ENCODE measurements around the gene C5orf47. TPM values are rescaled to one million over a fixed set of nuclear protein-coding genes. Genes with fewer than 3 reads are reported as not detected.

C5orf47 gene
- polyA plus RNA-seq, 2 of the 4 experiments (the other 2 are of a cell fraction) = 0.13 TPM; not detected in 1

- ChIA-PET POLR2A (interaction anchor here (0.6 to 1.7 kb wide), 10 partner anchors 10 to 347 kb away, joined by 3 to 12 read pairs (median 5); partner anchors contain the start of genes BOD1 and CPEB4), CTCF (interaction anchor here (0.7 to 3.2 kb wide), 9 partner anchors 9 to 345 kb away, joined by 3 to 19 read pairs (median 3); partner anchors contain the start of gene NSG2)
- Histone ChIP-seq H3K4me2 (peak overlapping the region; percentile 64), H3K9me3 (no peaks in the 10 kb centered on the region), H3K4me1 (peaks cover 23% of the 10 kb centered on the region), H3K4me3 (peak overlapping the region; percentile 23), H3K27ac (peak overlapping the region; percentile 72 to 81)
- DNase-seq (ENCODE audit: low read depth in 1 of 2, low spot score in 1 of 2) (peak; percentile 36 to 43), FAIRE-seq (no peak), ATAC-seq (peak; percentile 63 to 69)
- TF ChIP-seq ZNF302 (CRISPR knock-in tag; IDR thresholded peaks at IDR 0.05) = no peak
- no peak for TF ChIP-seq JUNB (IDR thresholded peaks at IDR 0.05)
- no peak for TF ChIP-seq MYC (IDR thresholded peaks at IDR 0.05; ENCODE audit: borderline replicate concordance, low read length)
- TF ChIP-seq RNF2 (IDR thresholded peaks at IDR 0.05; ENCODE audit: borderline replicate concordance, low read depth) = no peak
- no peak for TF ChIP-seq ZFP36 (IDR thresholded peaks at IDR 0.05; ENCODE audit: borderline replicate concordance, partially characterized antibody)
- TF ChIP-seq KDM1A (IDR thresholded peaks at IDR 0.05; ENCODE audit: low read depth) = no peak
- WGBS (ENCODE audit: missing lambda C conversion rate) = 26% methylated on average over 10 of the region's 10 CpGs
Observed at GRCh38 chr5:173963182-173963838, 25.7 kb upstream of the C5orf47 start.

- ATAC-seq = peak; percentile 69 to 78
- Histone ChIP-seq H3K9me3 (no peaks in the 10 kb centered on the region), H3K27ac (peak overlapping the region; percentile 72 to 81), H3K4me3 (peak overlapping the region; percentile 23), H3K4me1 (peaks cover 30% of the 10 kb centered on the region), H3K4me2 (peak overlapping the region; percentile 64)
- no peak for FAIRE-seq
- POLR2A ChIA-PET = interaction anchor here (0.6 to 1.7 kb wide), 10 partner anchors 9 to 348 kb away, joined by 3 to 12 read pairs (median 5); partner anchors contain the start of genes BOD1 and CPEB4
- CTCF ChIA-PET = interaction anchor here (0.7 to 3.2 kb wide), 9 partner anchors 9 to 345 kb away, joined by 3 to 19 read pairs (median 3); partner anchors contain the start of gene NSG2
- TF ChIP-seq POLR2A (IDR thresholded peaks at IDR 0.05; ENCODE audit: low read length) = peak; percentile 26; the same call in 1 of the 2 replicates
- 0 out of 3 replicates have a peak, but pooled peaks have one; percentile 22 for TF ChIP-seq BCL3 (IDR thresholded peaks at IDR 0.05)
- no peak for TF ChIP-seq RNF2 (IDR thresholded peaks at IDR 0.05; ENCODE audit: borderline replicate concordance, low read depth)
- 64% methylated on average over 18 of the region's 19 CpGs for WGBS (ENCODE audit: missing lambda C conversion rate)
- peak in 1 of 2 experiments; percentile 75 for DNase-seq (ENCODE audit: low read depth in 1 of 2, low spot score in 1 of 2)
Observed at GRCh38 chr5:173963867-173964441, 25.0 kb upstream of the C5orf47 start.

- ATAC-seq (no peak), FAIRE-seq (no peak), DNase-seq (ENCODE audit: low read depth in 1 of 2, low spot score in 1 of 2) (no peak)
- ChIA-PET CTCF (interaction anchor here (1.3 to 3.1 kb wide), 2 partner anchors 8 to 10 kb away, joined by 3 to 19 read pairs; no protein-coding TSS in a partner anchor), POLR2A (interaction anchor here (0.9 to 1.7 kb wide), 5 partner anchors 47 to 200 kb away, joined by 3 to 12 read pairs (median 6); partner anchors contain the start of gene CPEB4)
- H3K27ac ChIP-seq = peak overlapping the region; percentile 72 to 81; a peak in 5 of 6 replicates
- TF ChIP-seq JUNB (IDR thresholded peaks at IDR 0.05) (no peak), ESRRA (IDR thresholded peaks at IDR 0.05; ENCODE audit: borderline replicate concordance, low read length) (no peak), REST (IDR thresholded peaks at IDR 0.05) (no peak), MAZ (IDR thresholded peaks at IDR 0.05; ENCODE audit: borderline replicate concordance, low read depth, low read length) (no peak), RFX5 (IDR thresholded peaks at IDR 0.05) (no peak), CBX8 (IDR thresholded peaks at IDR 0.05) (no peak), NFE2L2 (conservative IDR thresholded peaks at IDR 0.05; ENCODE audit: low read length) (no peak), HMGXB4 (CRISPR knock-in tag; IDR thresholded peaks at IDR 0.05; ENCODE audit: borderline replicate concordance) (no peak), E2F6 (IDR thresholded peaks at IDR 0.05; ENCODE audit: borderline replicate concordance, low read depth) (no peak), ZFP36 (IDR thresholded peaks at IDR 0.05; ENCODE audit: borderline replicate concordance, partially characterized antibody) (no peak), CHD4 (IDR thresholded peaks at IDR 0.05; ENCODE audit: borderline replicate concordance) (no peak), POLR2AphosphoS2 (conservative IDR thresholded peaks at IDR 0.05; ENCODE audit: low read length) (no peak)
- 96% methylated on average over 1 of the region's 1 CpG for WGBS (ENCODE audit: missing lambda C conversion rate)
- peaks cover 34% of the 10 kb centered on the region for H3K4me1 ChIP-seq
- H3K4me2 ChIP-seq = peak overlapping the region; percentile 64
- peak overlapping the region; percentile 23; the same call in 2 of the 3 replicates for H3K4me3 ChIP-seq
- H3K9me3 ChIP-seq = no peaks in the 10 kb centered on the region
Observed at GRCh38 chr5:173964506-173964905, 24.5 kb upstream of the C5orf47 start.
